Mucosa of rectum (tissue), 2 donors: ENCODE data around the gene PHYKPL.

ENCODE experiments used
- H3K27ac ChIP-seq, 2 donors: one replicate each; pipeline ENCODE4 v1.7.0; 2013; ENCODE audit warnings: inconsistent platforms in 2 of 2, low read depth in 2 of 2, low read length in 2 of 2
- H3K27me3 ChIP-seq, 2 donors: one replicate each; pipeline ENCODE4 v1.7.0; 2013; ENCODE audit warnings: low read length in 2 of 2; ENCODE audit not compliant: control insufficient read depth in 2 of 2, insufficient read depth in 2 of 2
- H3K36me3 ChIP-seq, 2 donors: one replicate each; pipeline ENCODE4 v1.7.0; 2013; ENCODE audit warnings: low read length in 2 of 2; ENCODE audit not compliant: control insufficient read depth in 2 of 2, insufficient read depth in 2 of 2
- H3K4me1 ChIP-seq, 2 donors: one replicate each; pipeline ENCODE4 v1.7.0; 2013; ENCODE audit warnings: low read length in 2 of 2, mild to moderate bottlenecking in 1 of 2; ENCODE audit not compliant: control insufficient read depth in 2 of 2, insufficient read depth in 2 of 2
- H3K4me3 ChIP-seq, 2 donors: one replicate each; pipeline ENCODE4 v1.7.0; 2013; ENCODE audit warnings: low read length in 2 of 2
- H3K9ac ChIP-seq, 2 donors: one replicate each; pipeline ENCODE4 v1.7.0; 2013; ENCODE audit warnings: low read length in 2 of 2, low read depth in 1 of 2, mild to moderate bottlenecking in 1 of 2
- H3K9me3 ChIP-seq, 2 donors: one replicate each; pipeline ENCODE4 v1.7.0; 2013; ENCODE audit warnings: low read length in 2 of 2; ENCODE audit not compliant: control insufficient read depth in 2 of 2
- donor health status: healthy.
- donor health status: Normal muscosa, but diverticular disease.

Gene PHYKPL

DNA sequence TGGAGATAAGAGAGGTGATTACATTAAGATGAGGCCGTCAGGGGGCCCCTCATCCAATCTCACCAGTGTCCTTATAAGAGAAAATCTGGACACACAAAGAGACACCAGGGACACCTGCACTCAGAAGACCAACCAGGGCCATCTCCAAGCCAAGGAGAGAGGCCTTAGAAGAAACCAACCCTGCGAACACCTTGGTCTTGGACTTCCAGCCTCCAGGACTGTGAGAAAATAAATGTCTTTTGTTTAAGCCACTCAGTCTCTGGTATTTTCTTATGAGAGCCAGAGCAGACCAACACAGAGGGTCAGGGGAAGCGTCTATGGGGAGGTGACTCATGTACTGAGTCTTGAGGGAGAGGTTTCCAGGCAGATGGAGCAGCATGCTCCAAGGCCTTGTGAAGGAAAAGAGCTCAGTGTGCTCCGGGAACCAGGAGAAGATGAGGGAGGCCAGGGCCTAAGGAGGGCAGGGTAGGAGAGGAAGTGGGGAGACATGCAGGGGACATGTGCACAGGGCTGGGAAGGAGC lies 5.4 kb downstream of the PHYKPL start:
- peak overlapping the region; percentile 87 to 91 for H3K27ac ChIP-seq
- peak overlapping the region in 1 of 2 donors; percentile 3 for H3K4me3 ChIP-seq
- peaks cover 48 to 53% of the 10 kb centered on the region in 2 donors for H3K4me1 ChIP-seq
- H3K27me3 ChIP-seq = no peaks in the 10 kb centered on the region
- H3K9me3 ChIP-seq = no peaks in the 10 kb centered on the region
- H3K9ac ChIP-seq = peak overlapping the region; percentile 0 to 31
- peaks cover 39 to 66% of the 10 kb centered on the region in 2 donors for H3K36me3 ChIP-seq

DNA sequence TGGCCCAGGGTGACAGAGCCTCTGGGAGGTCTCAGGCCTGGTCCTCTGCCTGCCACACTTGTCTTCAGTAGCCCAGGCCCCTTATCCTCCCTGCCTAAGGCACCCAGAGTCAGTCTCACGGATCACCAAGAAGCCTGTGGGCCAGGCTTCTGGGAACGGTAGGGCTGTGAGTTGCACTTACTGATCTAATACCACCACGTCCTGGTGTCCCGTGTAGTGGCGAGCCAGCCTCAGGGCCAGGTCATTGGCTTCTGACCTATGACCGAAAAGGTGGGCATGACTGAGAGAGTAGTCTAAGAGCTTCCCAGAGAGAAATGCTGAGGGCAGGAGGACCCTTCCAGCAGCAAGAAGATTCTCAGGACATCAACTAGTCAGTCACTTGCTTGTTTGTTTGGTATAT lies 7.4 kb downstream of the PHYKPL start:
- H3K36me3 ChIP-seq = peaks cover 48 to 71% of the 10 kb centered on the region in 2 donors
- H3K4me3 ChIP-seq = no peak overlapping the region

DNA sequence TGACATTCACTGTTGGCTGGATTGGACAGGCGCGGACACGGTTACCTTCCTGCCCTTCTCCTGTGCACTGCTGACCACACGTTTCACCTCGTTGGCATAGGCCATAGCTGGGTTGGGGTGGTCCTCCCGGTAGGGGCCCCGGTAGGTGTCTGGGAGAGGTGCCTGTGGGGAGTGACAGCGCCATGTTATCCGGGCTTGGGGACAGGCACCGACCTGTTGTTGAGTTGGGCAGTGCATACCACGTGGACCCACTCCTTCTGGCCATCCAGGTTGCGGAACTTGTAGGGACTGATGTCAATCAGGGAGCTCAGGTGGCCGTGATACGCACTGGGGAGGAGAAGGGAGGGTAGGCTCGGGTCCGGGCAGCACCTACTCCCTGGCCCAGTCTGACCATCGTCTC lies 8.2 kb downstream of the PHYKPL start:
- Histone ChIP-seq H3K4me1 (peaks cover 28 to 35% of the 10 kb centered on the region in 2 donors), H3K4me3 (no peak overlapping the region), H3K9me3 (no peaks in the 10 kb centered on the region), H3K27ac (no peak overlapping the region), H3K36me3 (peaks cover 45 to 69% of the 10 kb centered on the region in 2 donors), H3K9ac (no peak overlapping the region), H3K27me3 (no peaks in the 10 kb centered on the region)

More for the DNA sequence above, 7.4 kb downstream of the PHYKPL start:
- H3K27ac ChIP-seq = peak overlapping the region; percentile 4 to 91
- no peaks in the 10 kb centered on the region for H3K27me3 ChIP-seq
- no peaks in the 10 kb centered on the region for H3K9me3 ChIP-seq
- H3K4me1 ChIP-seq = peaks cover 33 to 38% of the 10 kb centered on the region in 2 donors
- peak overlapping the region in 1 of 2 donors; percentile 52 for H3K9ac ChIP-seq

DNA sequence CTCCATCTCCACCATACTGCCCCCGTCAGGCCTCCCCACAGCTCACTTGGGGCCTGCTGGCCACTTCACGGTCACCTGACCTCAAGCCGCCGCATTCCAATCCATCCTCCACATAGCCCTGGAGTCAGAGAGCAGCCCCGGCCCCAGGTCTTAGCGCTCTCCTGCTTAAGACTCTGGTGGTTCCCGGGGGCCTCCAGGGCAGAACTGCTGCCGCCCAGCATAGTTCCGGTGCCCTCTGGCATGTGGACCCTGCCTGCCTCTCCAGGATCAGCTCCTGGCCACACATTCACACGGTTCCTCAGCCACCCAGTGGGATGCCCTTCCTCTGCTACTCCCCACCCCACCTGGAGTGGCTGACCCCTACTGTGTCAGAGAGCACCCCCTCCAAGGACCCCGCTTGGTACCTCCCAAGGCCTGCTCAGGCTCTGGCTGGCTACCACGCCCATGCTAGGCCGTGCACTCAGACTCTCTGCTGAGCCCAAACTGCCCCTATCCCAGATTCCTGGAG lies 8.7 kb downstream of the PHYKPL start:
- Histone ChIP-seq H3K4me1 (peaks cover 23 to 35% of the 10 kb centered on the region in 2 donors), H3K9me3 (no peaks in the 10 kb centered on the region), H3K27me3 (no peaks in the 10 kb centered on the region), H3K27ac (no peak overlapping the region), H3K4me3 (no peak overlapping the region), H3K36me3 (peaks cover 42 to 68% of the 10 kb centered on the region in 2 donors), H3K9ac (no peak overlapping the region)

DNA sequence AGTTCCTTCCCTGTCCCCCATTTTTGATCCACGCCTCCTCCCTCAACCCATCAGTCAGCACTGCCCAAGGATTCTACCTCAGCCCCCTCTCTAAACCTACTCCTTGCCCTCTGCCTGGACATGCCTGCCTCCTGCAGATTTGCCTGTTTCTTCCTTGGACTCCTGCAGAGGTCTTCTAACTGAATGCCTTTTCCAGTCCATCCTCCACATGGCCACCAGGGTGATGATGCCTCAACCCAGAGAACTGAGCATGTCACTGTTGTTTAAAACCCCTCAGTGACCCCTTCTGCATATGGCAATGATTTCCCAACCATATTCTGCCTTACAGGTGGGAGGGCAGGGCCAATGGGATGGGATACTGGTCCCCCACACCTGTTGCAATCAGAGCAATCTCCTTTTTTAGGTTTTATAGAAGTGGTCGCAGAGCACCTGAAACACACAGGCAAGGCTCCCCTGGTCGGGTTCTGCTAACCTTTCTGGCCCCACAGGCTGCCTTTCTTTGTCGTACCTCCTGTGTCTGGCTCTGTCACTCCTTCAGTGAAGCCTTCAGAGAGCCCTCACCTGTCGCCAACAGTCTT lies 9.3 kb downstream of the PHYKPL start:
- H3K9me3 ChIP-seq = no peaks in the 10 kb centered on the region
- H3K9ac ChIP-seq = no peak overlapping the region
- H3K4me1 ChIP-seq = peaks cover 17 to 29% of the 10 kb centered on the region in 2 donors
- H3K4me3 ChIP-seq = no peak overlapping the region
- no peak overlapping the region for H3K27ac ChIP-seq
- peaks cover 36 to 65% of the 10 kb centered on the region in 2 donors for H3K36me3 ChIP-seq
- H3K27me3 ChIP-seq = no peaks in the 10 kb centered on the region

DNA sequence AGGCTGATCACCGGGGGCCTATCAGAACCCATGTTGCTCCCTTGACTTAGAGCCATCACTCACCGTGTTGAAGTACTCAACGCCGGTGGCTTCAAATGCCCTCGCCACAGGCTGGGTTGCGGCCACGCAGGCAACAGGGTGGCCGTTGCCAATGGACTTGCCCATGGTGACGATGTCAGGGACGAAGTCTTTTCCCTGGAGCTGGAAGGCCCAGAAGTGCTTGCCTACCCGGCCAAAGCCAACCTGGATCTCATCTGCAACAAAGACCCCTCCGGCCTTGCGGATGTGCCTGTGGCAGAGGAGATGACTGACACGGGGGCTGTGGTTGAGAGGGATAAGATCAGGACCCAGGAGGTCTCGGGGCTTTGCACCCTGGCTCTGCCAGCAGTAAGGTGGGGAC lies 10.3 kb downstream of the PHYKPL start:
- Histone ChIP-seq H3K27me3 (no peaks in the 10 kb centered on the region), H3K4me3 (no peak overlapping the region), H3K9ac (no peak overlapping the region), H3K9me3 (no peaks in the 10 kb centered on the region), H3K27ac (no peak overlapping the region), H3K36me3 (peaks cover 26 to 56% of the 10 kb centered on the region in 2 donors), H3K4me1 (peaks cover 12 to 19% of the 10 kb centered on the region in 2 donors)

DNA sequence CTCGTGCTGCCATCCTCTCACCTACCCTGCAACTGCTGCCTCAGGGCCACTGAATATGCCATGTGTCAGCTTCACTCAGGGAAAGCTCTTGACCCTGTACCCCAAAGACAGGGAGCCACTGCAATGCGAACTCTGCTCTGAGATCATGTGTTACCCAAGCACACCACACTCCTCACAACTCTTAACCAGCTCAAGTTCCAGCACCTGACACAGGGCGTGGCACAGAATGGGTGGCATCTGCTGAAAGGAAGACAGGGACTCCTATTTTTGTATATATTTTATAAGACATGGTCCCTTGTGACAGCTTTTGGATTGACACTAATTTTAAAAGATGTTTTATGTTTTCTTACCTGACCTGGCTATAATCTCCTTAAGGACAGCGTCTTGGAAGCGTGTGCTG lies 10.7 kb downstream of the PHYKPL start:
- H3K36me3 ChIP-seq = peaks cover 24 to 56% of the 10 kb centered on the region in 2 donors
- H3K9me3 ChIP-seq = no peaks in the 10 kb centered on the region
- no peak overlapping the region for H3K9ac ChIP-seq
- H3K27me3 ChIP-seq = no peaks in the 10 kb centered on the region
- H3K4me1 ChIP-seq = peaks cover 9 to 19% of the 10 kb centered on the region in 2 donors
- no peak overlapping the region for H3K4me3 ChIP-seq
- no peak overlapping the region for H3K27ac ChIP-seq

DNA sequence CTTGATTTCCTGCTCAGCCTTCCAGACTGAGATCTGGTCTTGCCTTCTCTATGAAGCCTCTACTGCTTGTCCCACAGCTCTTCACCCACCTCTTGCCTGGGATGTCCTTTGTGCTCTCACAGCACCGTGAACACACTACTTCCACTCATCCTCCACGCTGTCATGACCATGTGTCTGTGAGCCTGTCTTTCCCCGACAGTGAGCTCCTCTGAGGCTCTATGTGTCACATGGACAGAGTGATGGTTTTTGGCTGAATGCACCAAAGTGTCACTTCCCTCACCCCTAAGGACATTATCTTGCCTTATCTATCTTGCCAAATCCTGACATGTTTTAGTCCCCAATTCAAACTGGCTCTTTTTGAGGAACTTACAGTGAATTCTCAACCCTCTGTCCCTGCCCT lies 11.3 kb downstream of the PHYKPL start:
- H3K4me1 ChIP-seq = peaks cover 14 to 22% of the 10 kb centered on the region in 2 donors
- H3K9me3 ChIP-seq = no peaks in the 10 kb centered on the region
- no peak overlapping the region for H3K27ac ChIP-seq
- H3K27me3 ChIP-seq = no peaks in the 10 kb centered on the region
- H3K4me3 ChIP-seq = no peak overlapping the region
- H3K36me3 ChIP-seq = peaks cover 24 to 60% of the 10 kb centered on the region in 2 donors
- no peak overlapping the region for H3K9ac ChIP-seq

DNA sequence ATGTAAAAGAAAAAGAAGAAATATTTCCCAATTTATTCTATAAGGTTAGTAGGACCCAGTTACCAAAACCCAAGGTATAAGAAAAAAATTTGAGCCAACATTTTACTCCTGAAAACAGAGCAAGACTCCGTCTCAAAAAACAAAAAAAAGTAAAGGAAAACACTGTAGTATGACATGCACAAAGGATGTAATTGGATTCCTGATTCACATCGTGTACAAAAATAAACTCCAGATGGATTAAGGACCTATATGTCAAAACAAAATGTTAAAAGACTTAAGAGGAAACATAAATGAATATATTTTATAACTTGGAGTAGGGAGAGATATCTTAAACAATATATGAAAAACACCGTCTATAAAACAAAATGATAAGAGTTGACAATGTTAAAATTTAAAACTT lies 13.8 kb downstream of the PHYKPL start:
- H3K36me3 ChIP-seq = peaks cover 36 to 65% of the 10 kb centered on the region in 2 donors
- no peak overlapping the region for H3K27ac ChIP-seq
- peaks cover 31 to 36% of the 10 kb centered on the region in 2 donors for H3K4me1 ChIP-seq
- no peaks in the 10 kb centered on the region for H3K27me3 ChIP-seq
- no peak overlapping the region for H3K4me3 ChIP-seq
- no peak overlapping the region for H3K9ac ChIP-seq
- no peaks in the 10 kb centered on the region for H3K9me3 ChIP-seq

DNA sequence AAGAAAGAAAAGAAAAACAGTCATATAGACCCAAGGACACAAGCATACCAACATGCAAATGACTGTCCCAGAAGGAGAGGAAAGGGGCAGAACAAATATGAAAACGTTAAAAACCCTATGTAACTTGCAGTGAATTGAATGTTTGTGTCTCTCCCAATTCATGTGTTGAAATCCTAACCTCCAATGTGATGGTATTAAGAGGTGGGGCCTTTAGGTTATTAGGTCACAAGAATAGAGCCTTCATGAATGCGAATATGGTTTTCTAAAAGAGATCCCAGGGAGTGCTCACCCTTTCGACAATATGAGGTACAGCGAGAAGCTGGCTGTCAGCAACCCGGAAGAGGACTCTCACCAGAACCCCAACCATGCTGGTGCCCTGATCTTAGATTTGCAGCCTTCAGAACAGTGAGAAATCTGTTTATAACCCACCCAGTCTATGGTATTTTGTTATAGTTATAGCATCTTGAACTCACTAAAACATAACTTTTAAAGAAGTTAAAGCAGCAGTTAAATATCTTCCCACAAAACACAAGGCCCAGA lies 14.3 kb downstream of the PHYKPL start:
- H3K4me3 ChIP-seq = no peak overlapping the region
- H3K9me3 ChIP-seq = no peaks in the 10 kb centered on the region
- no peaks in the 10 kb centered on the region for H3K27me3 ChIP-seq
- no peak overlapping the region for H3K27ac ChIP-seq
- H3K4me1 ChIP-seq = peaks cover 36 to 42% of the 10 kb centered on the region in 2 donors
- no peak overlapping the region for H3K9ac ChIP-seq
- peaks cover 38 to 65% of the 10 kb centered on the region in 2 donors for H3K36me3 ChIP-seq
